Activated naive CD4-positive, alpha-beta T cell treated with anti-CD3 and anti-CD28 coated beads, Interleukin-2, amount 50 U/mL, for 16 hours (primary cell): Measurements from ENCODE around the gene CTXN1.
"Not testable (repeated sequence)": the region's sequence is repeated elsewhere in the genome, so short reads cannot be mapped to it uniquely, and the experiment has no call there.

Experiments used
- DNase-seq: peaks from one replicate; pipeline ENCODE4 v3.0.0-alpha.2; 2020

The CTXN1 gene

GRCh38 chr19:7944177-7944761 is 18.3 kb upstream of the CTXN1 start:
- peak; percentile 89 for DNase-seq

- peak; percentile 99 for DNase-seq
Measured at GRCh38 chr19:7943444-7944176, 17.7 kb upstream of the CTXN1 start, which contains the start of gene TIMM44. TIMM44 (minus strand) TSS chr19:7943666; CDS start chr19:7943651, 15 bp downstream.

GRCh38 chr19:7942981-7943443 is 17.1 kb upstream of the CTXN1 start:
- peak; percentile 13 for DNase-seq

- no peak for DNase-seq
Measured at GRCh38 chr19:7941895-7942596, 16.1 kb upstream of the CTXN1 start.

- DNase-seq, result no peak
Measured at GRCh38 chr19:7940841-7941240, 14.9 kb upstream of the CTXN1 start.

- no peak for DNase-seq
Measured at GRCh38 chr19:7934766-7935165, 8.8 kb upstream of the CTXN1 start.

GRCh38 chr19:7933828-7934725 is 8.1 kb upstream of the CTXN1 start:
- no peak for DNase-seq

GRCh38 chr19:7933411-7933810 is 7.5 kb upstream of the CTXN1 start:
- no peak for DNase-seq

GRCh38 chr19:7932930-7933300 is 7.0 kb upstream of the CTXN1 start:
- no peak for DNase-seq

GRCh38 chr19:7932276-7932929 is 6.5 kb upstream of the CTXN1 start:
- no peak for DNase-seq

GRCh38 chr19:7931221-7932061 is 5.5 kb upstream of the CTXN1 start:
- no peak for DNase-seq

GRCh38 chr19:7930765-7931164 is 4.8 kb upstream of the CTXN1 start:
- DNase-seq, result no peak

GRCh38 chr19:7930030-7930429 is 4.1 kb upstream of the CTXN1 start:
- DNase-seq, result not testable (repeated sequence)

GRCh38 chr19:7928741-7929701 is 3.1 kb upstream of the CTXN1 start:
- DNase-seq, result peak; percentile 65

GRCh38 chr19:7928334-7928706 is 2.4 kb upstream of the CTXN1 start:
- no peak for DNase-seq

- DNase-seq, result no peak
Measured at GRCh38 chr19:7927605-7928333, 1.8 kb upstream of the CTXN1 start.

GRCh38 chr19:7926727-7927604 is 1.0 kb upstream of the CTXN1 start:
- DNase-seq, result no peak

- DNase-seq, result peak; percentile 81
Measured at GRCh38 chr19:7925171-7925851, 624 bp downstream of the CTXN1 start.
